ENCODE measurements around the gene WASF1. TPM values are rescaled to one million over a fixed set of nuclear protein-coding genes. Genes with fewer than 3 reads are reported as not detected.

Gene WASF1
- total RNA-seq, 1 experiment from 2014 or later = 28.6 TPM

DNA sequence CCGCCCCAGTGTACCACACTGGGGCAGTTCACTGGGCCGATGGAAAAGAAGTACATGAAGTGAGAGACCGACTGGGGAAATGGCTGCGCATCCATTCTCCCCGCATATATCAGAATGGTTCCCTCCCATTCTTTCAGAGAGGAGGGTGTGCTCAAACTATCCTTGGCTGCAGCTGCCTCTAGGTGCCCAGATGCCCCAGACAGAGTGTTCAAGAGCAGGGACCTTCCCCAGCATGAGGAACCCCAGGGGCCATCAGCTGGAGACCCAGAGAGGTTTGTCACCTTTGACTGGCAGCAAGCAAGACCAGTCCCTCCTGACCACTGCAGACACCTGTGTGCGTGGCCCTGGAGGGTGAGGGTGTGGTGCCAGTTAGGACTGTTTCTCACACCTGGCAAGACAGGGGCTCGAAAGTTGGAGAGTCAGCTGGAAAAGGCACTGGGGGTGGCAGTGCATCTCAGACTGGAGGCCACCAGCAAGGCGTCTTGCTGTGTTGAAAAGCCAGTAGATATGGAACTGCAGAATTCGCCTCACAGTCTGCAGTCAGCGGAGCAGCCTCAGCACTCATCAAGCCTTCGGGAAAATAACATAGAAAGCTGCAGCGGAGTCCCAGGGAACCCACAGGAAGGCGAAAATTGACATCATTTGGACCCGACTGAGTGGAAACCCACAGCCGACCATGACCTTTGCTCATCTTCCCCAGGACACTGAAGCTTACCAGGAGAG, 124.6 kb downstream of the WASF1 start:
- Histone ChIP-seq H3K9ac (ENCODE audit: extremely low read depth, insufficient read length, low read length) (no peak overlapping the region), H3K4me2 (ENCODE audit: insufficient read depth, insufficient read length, low read length) (no peak overlapping the region), H2BK20ac (ENCODE audit: low read depth, low read length, poor library complexity, severe bottlenecking) (no peak overlapping the region), H2BK120ac (ENCODE audit: low read depth, low read length, poor library complexity, severe bottlenecking) (no peak overlapping the region), H3K9me3 (ENCODE audit: control insufficient read depth, low read depth, low read length) (no peaks in the 10 kb centered on the region), H3K4ac (ENCODE audit: low read depth, low read length) (no peak overlapping the region), H3K23me2 (ENCODE audit: insufficient read length, low read depth, low read length, poor library complexity, severe bottlenecking) (no peaks in the 10 kb centered on the region), H4K20me1 (ENCODE audit: control insufficient read depth, insufficient read depth, insufficient read length) (no peaks in the 10 kb centered on the region), H3K23ac (ENCODE audit: insufficient read length, low read depth, low read length) (no peak overlapping the region), H4K5ac (ENCODE audit: insufficient read length, low read depth, low read length) (no peak overlapping the region), H3T11ph (ENCODE audit: low read length) (no peak overlapping the region), H3K79me2 (ENCODE audit: insufficient read depth, low read length) (no peaks in the 10 kb centered on the region), H4K91ac (ENCODE audit: insufficient read length, low read depth, low read length) (no peak overlapping the region), H2BK5ac (ENCODE audit: insufficient read length, low read length) (no peak overlapping the region), H2BK15ac (ENCODE audit: low read depth, low read length) (no peak overlapping the region), H3K27me3 (ENCODE audit: insufficient read depth, low read length) (no peaks in the 10 kb centered on the region), H3K14ac (ENCODE audit: insufficient read depth, low read length) (no peak overlapping the region), H3K79me1 (ENCODE audit: insufficient read depth, low read depth, low read length, poor library complexity, severe bottlenecking) (no peaks in the 10 kb centered on the region), H3K18ac (ENCODE audit: insufficient read length, low read depth, low read length) (no peak overlapping the region), H2AK5ac (ENCODE audit: insufficient read length, low read length) (no peak overlapping the region), H2AFZ (ENCODE audit: low read length) (no peak overlapping the region), H3K27ac (ENCODE audit: insufficient read length, low read depth, low read length) (no peak overlapping the region), H2BK12ac (ENCODE audit: insufficient read length, low read depth, low read length) (no peak overlapping the region), H4K8ac (replicated peaks; ENCODE audit: insufficient read length, low read depth, low read length) (no peak overlapping the region), H3K4me1 (ENCODE audit: insufficient read depth, low read length) (no peaks in the 10 kb centered on the region), H3K56ac (ENCODE audit: insufficient read length, low read depth, low read length) (no peak overlapping the region)
- Mint-ChIP-seq H3K27ac (no peak overlapping the region), H3K36me3 (ENCODE audit: insufficient read depth in 1 of 3, low read depth in 3 of 3) (no peaks in the 10 kb centered on the region), H3K4me1 (peaks cover 7 to 12% of the 10 kb centered on the region in 2 experiments), H3K4me3 (no peak overlapping the region), H3K9me3 (no peaks in the 10 kb centered on the region), H3K27me3 (ENCODE audit: low read depth) (no peaks in the 10 kb centered on the region; the same call in 1 of the 2 replicates)
- TF ChIP-seq, protein P1, sequence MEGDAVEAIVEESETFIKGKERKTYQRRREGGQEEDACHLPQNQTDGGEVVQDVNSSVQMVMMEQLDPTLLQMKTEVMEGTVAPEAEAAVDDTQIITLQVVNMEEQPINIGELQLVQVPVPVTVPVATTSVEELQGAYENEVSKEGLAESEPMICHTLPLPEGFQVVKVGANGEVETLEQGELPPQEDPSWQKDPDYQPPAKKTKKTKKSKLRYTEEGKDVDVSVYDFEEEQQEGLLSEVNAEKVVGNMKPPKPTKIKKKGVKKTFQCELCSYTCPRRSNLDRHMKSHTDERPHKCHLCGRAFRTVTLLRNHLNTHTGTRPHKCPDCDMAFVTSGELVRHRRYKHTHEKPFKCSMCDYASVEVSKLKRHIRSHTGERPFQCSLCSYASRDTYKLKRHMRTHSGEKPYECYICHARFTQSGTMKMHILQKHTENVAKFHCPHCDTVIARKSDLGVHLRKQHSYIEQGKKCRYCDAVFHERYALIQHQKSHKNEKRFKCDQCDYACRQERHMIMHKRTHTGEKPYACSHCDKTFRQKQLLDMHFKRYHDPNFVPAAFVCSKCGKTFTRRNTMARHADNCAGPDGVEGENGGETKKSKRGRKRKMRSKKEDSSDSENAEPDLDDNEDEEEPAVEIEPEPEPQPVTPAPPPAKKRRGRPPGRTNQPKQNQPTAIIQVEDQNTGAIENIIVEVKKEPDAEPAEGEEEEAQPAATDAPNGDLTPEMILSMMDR (conservative IDR thresholded peaks at IDR 0.05) = no peak
- no peak for DNase-seq
- no CpG with 5 or more reads among the region's 15 CpGs for WGBS (ENCODE audit: extremely low coverage, insufficient read length, low lambda C conversion rate)

Data from H9 (cell line).